HG03378 (cell line): ENCODE data around the gene NR1D2.
"Not testable (repeated sequence)": the region's sequence is repeated elsewhere in the genome, so short reads cannot be mapped to it uniquely, and the experiment has no call there.

Experiments used
- ATAC-seq: cut with Tn5 transposase; IDR thresholded peaks from one replicate; pipeline ENCODE4 v1.9.1; 2021; ENCODE audit warnings: mild to moderate bottlenecking, moderate library complexity; ENCODE audit not compliant: unreplicated experiment

NR1D2 gene

GRCh38 chr3:23944861-23945662 is at the start of gene NR1D2:
Gene NR1D2 (plus strand): TSS chr3:23945286. CDS start chr3:23945579, 293 bp downstream.
- peak; percentile 19 for ATAC-seq

- no peak for ATAC-seq
Observed at GRCh38 chr3:23900744-23901143, 44.3 kb upstream of the NR1D2 start.

GRCh38 chr3:23904545-23904944 is 40.5 kb upstream of the NR1D2 start:
- ATAC-seq, result no peak

- ATAC-seq, result no peak
Observed at GRCh38 chr3:23909341-23909740, 35.7 kb upstream of the NR1D2 start.

GRCh38 chr3:23911397-23911796 is 33.7 kb upstream of the NR1D2 start:
- ATAC-seq, result no peak

- ATAC-seq, result not testable (repeated sequence)
Observed at GRCh38 chr3:23912335-23912734, 32.8 kb upstream of the NR1D2 start.

GRCh38 chr3:23913182-23913581 is 31.9 kb upstream of the NR1D2 start:
- no peak for ATAC-seq

- ATAC-seq, result no peak
Observed at GRCh38 chr3:23913873-23914743, 31.0 kb upstream of the NR1D2 start.

GRCh38 chr3:23915537-23916108 is 29.5 kb upstream of the NR1D2 start:
- no peak for ATAC-seq

- ATAC-seq, result peak; percentile 44
Observed at GRCh38 chr3:23916152-23916885, 28.8 kb upstream of the NR1D2 start.

- ATAC-seq, result peak; percentile 92
Observed at GRCh38 chr3:23916886-23917678, 28.0 kb upstream of the NR1D2 start, which contains the start of the genes NKIRAS1 and RPL15. Gene NKIRAS1 (minus strand): TSS chr3:23916990. CDS start chr3:23910904, 6,086 bp downstream. Gene RPL15 (plus strand): TSS chr3:23917132. CDS start chr3:23917860, 728 bp downstream.

- ATAC-seq, result not testable (repeated sequence)
Observed at GRCh38 chr3:23917679-23918303, 27.3 kb upstream of the NR1D2 start.

- ATAC-seq, result not testable (repeated sequence)
Observed at GRCh38 chr3:23918331-23918730, 26.8 kb upstream of the NR1D2 start.

- ATAC-seq, result no peak
Observed at GRCh38 chr3:23919628-23920027, 25.5 kb upstream of the NR1D2 start.

GRCh38 chr3:23920151-23920655 is 24.9 kb upstream of the NR1D2 start:
- ATAC-seq, result no peak

GRCh38 chr3:23921052-23921511 is 24.0 kb upstream of the NR1D2 start:
- ATAC-seq, result no peak

- ATAC-seq, result no peak
Observed at GRCh38 chr3:23923786-23924185, 21.3 kb upstream of the NR1D2 start.

GRCh38 chr3:23926246-23926645 is 18.8 kb upstream of the NR1D2 start:
- ATAC-seq, result no peak

GRCh38 chr3:23926736-23927135 is 18.4 kb upstream of the NR1D2 start:
- no peak for ATAC-seq
